HAP-1 (cell line): ENCODE measurements around the gene TOM1.
A peak's percentile ranks its signal among the peaks of the same experiment; 100 is the strongest.

Experiments
- DNase-seq, 2 experiments: peaks; one replicate each; pipeline ENCODE4 v3.0.0-alpha.2; 2016 to 2020; ENCODE audit warnings: low spot score in 2 of 2
- H3K27me3 ChIP-seq: fragments of 250-450 bp; sonication (Bioruptor Pico); 2 replicates; pipeline ENCODE4 v1.5.1; 2020; ENCODE audit warnings: low read depth, mild to moderate bottlenecking, moderate library complexity
- H3K36me3 ChIP-seq: fragments of 250-450 bp; sonication (Bioruptor Pico); replicated peaks from 2 replicates; pipeline ENCODE4 v1.5.1; 2020; ENCODE audit warnings: mild to moderate bottlenecking
- H3K4me1 ChIP-seq: fragments of 250-450 bp; sonication (Bioruptor Pico); 2 replicates; pipeline ENCODE4 v1.5.1; 2020; ENCODE audit warnings: mild to moderate bottlenecking
- H3K4me3 ChIP-seq: fragments of 250-450 bp; sonication (Bioruptor Pico); 2 replicates; pipeline ENCODE4 v1.5.1; 2020; ENCODE audit warnings: mild to moderate bottlenecking, moderate library complexity
- H3K9me3 ChIP-seq: fragments of 250-450 bp; sonication (Bioruptor Pico); 2 replicates; pipeline ENCODE4 v1.5.1; 2020; ENCODE audit warnings: mild to moderate bottlenecking, moderate library complexity
- in situ Hi-C: fragments of 300-500 bp; cut with MboI; formaldehyde crosslinking; loops from 3 replicates; pipeline ENCODE4 v1.14.3; 2020; ENCODE audit warnings: low sequenced_read_pairs, inconsistent platforms, mixed read lengths

TOM1 gene

GRCh38 chr22:35368386-35368785 lies 68.7 kb downstream of the TOM1 start:
- H3K4me3 ChIP-seq: no peak overlapping the region
- no peak for DNase-seq
- in situ Hi-C loops: no loop called here
- H3K9me3 ChIP-seq: 0 out of 2 replicates have a peak, but pooled peaks cover 2% of the 10 kb centered on the region
- no peaks in the 10 kb centered on the region for H3K36me3 ChIP-seq
- no peaks in the 10 kb centered on the region for H3K27me3 ChIP-seq
- H3K4me1 ChIP-seq: peaks cover 26% of the 10 kb centered on the region

DNA sequence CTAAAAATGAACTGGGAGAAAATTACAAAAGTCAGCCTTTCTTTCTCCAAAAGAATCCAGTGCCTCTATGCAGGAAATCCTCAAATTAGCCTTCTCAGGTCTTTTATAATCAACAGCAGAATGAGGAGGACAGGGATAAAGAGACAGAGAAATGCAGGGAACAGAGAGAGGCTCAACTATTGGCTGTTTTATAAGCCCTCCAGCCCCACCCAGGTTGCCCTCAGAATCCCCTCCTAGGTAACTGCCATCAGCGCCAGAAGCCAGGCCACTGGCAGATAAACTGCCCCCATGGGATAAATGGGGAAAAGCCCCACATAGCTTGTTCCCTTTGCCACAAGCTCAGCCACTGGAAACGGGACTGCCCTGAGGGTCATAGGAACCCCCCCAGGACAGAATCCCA lies 70.3 kb downstream of the TOM1 start:
- H3K9me3 ChIP-seq: 0 out of 2 replicates have a peak, but pooled peaks cover 2% of the 10 kb centered on the region
- in situ Hi-C loops: no loop called here
- no peaks in the 10 kb centered on the region for H3K27me3 ChIP-seq
- H3K4me3 ChIP-seq: no peak overlapping the region
- peaks cover 30% of the 10 kb centered on the region for H3K4me1 ChIP-seq
- H3K36me3 ChIP-seq: no peaks in the 10 kb centered on the region
- DNase-seq: peak; percentile 71 to 75

DNA sequence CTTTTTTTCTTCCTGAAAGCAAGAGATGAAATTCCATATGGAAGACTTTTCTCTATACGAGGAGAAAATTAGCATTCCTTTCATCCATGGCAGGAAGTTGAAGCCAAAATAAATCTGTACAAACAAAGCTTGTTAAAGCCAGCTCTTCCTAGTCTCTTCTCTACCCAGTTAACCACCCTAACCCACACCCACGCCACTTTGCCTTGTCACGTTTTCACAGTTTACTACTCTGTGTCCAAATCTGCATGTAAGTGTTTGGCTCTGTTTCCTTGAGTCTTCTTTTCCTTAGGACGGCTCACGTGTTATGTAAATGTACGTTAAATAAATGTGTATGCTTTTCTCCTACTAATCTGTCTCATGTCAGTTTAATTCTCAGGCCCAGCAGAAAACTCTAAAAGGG lies 74.1 kb downstream of the TOM1 start:
- Histone ChIP-seq H3K36me3 (no peaks in the 10 kb centered on the region), H3K27me3 (no peaks in the 10 kb centered on the region), H3K4me3 (no peak overlapping the region), H3K9me3 (0 out of 2 replicates have a peak, but pooled peaks cover 2% of the 10 kb centered on the region), H3K4me1 (peaks cover 49% of the 10 kb centered on the region)
- in situ Hi-C loops: no loop called here
- peak in 1 of 2 experiments; percentile 34 for DNase-seq

DNA sequence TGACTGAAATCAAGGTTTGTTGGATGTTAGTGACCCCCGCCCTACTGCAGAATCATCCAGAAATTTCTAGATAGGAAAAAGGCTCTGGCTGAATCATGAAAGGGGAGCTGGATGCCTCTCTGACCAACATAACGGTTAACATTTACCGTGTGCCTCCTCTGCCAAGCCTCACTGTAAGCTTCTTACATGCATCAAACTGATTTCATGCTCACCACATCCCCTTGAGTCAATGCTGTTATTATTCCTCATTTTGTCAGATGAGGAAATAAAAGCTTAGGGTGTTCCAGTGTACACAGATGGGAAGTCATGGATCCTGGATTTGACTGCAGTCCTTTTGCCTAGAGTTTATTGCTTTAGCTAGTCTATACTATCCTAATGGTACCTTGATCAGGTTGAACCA lies 75.3 kb downstream of the TOM1 start:
- in situ Hi-C loops: no loop called here
- no peaks in the 10 kb centered on the region for H3K27me3 ChIP-seq
- H3K4me1 ChIP-seq: peaks cover 43% of the 10 kb centered on the region
- H3K9me3 ChIP-seq: no peaks in the 10 kb centered on the region
- H3K4me3 ChIP-seq: no peak overlapping the region
- no peaks in the 10 kb centered on the region for H3K36me3 ChIP-seq
- no peak for DNase-seq

GRCh38 chr22:35375526-35375925 lies 75.8 kb downstream of the TOM1 start:
- Histone ChIP-seq H3K4me3 (no peak overlapping the region), H3K36me3 (no peaks in the 10 kb centered on the region), H3K27me3 (no peaks in the 10 kb centered on the region), H3K4me1 (peaks cover 40% of the 10 kb centered on the region), H3K9me3 (no peaks in the 10 kb centered on the region)
- in situ Hi-C loops: no loop called here
- DNase-seq: no peak

DNA sequence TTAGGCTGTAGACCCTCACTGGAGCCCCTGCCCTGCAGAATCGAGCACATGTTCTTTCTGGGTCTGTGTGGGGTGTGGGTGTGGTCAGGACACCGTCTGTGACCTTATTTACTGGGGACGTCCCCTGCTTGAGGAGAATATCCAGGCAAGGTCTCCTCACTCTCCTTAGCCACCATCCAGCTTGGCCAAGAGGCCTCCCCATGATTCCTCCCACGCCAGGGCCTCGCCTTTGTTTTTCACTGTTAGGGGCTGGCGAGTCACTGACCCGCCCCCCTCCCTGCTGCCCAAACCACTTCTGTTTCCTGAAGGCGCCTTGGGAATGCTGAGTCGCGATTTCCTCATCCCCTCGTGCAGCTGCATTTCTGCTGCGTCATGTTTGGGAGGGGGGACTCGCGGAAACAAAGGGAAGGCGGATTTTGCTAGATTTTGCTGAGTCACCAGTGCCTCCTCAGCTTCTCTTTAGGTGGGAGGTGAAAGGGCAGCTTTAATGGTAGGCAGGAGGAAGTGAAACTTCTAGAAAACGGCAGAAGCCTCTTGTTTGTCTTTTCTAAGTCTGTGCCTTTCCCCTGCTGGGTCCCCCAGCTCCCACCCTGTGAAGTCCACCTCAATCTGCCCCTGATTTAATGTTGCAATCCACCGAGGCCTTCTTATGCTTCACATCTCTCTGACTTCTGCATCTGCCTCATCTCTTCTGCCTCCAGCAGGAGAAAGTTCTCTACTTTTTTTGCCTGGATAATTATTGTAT lies 77.2 kb downstream of the TOM1 start:
- H3K36me3 ChIP-seq: no peaks in the 10 kb centered on the region
- H3K4me1 ChIP-seq: peaks cover 48% of the 10 kb centered on the region
- no peaks in the 10 kb centered on the region for H3K9me3 ChIP-seq
- no peak overlapping the region for H3K4me3 ChIP-seq
- in situ Hi-C loops: no loop called here
- no peaks in the 10 kb centered on the region for H3K27me3 ChIP-seq
- DNase-seq: peak; percentile 91 to 94

- Histone ChIP-seq H3K27me3 (no peaks in the 10 kb centered on the region), H3K9me3 (no peaks in the 10 kb centered on the region), H3K36me3 (no peaks in the 10 kb centered on the region), H3K4me1 (peaks cover 46% of the 10 kb centered on the region), H3K4me3 (no peak overlapping the region)
- in situ Hi-C loops: no loop called here
- DNase-seq: no peak
Measured at GRCh38 chr22:35377735-35378134, 78.0 kb downstream of the TOM1 start.

DNA sequence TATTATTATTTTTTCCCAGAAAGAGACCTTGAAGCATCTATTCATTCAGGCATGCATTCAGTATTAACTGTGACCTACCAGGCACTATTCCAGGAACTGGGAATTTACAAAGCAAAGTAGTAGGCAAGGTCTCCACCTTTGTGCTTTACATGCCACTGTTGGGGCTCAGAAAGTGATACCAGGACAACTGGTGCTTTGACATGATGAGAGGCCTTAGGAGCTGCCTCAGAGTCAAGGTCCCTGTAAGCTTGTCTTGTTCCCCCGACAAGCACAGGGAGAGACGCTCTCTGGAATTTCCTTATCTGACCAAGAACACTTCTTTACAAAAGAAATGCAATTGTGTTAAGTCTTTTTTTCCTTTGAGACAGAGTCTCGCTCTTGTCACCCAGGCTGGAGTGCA lies 78.9 kb downstream of the TOM1 start:
- Histone ChIP-seq H3K36me3 (no peaks in the 10 kb centered on the region; the same call in 1 of the 2 replicates), H3K4me1 (peaks cover 43% of the 10 kb centered on the region), H3K9me3 (no peaks in the 10 kb centered on the region), H3K4me3 (no peak overlapping the region), H3K27me3 (no peaks in the 10 kb centered on the region)
- DNase-seq: no peak
- in situ Hi-C loops: no loop called here

- Histone ChIP-seq H3K36me3 (no peaks in the 10 kb centered on the region; the same call in 1 of the 2 replicates), H3K9me3 (no peaks in the 10 kb centered on the region), H3K27me3 (no peaks in the 10 kb centered on the region), H3K4me1 (peaks cover 41% of the 10 kb centered on the region), H3K4me3 (no peak overlapping the region)
- no peak for DNase-seq
- in situ Hi-C loops: no loop called here
Measured at GRCh38 chr22:35379146-35379993, 79.7 kb downstream of the TOM1 start.

- H3K9me3 ChIP-seq: no peaks in the 10 kb centered on the region
Measured at GRCh38 chr22:35380013-35380412, 80.3 kb downstream of the TOM1 start.

GRCh38 chr22:35380537-35381423 lies 81.1 kb downstream of the TOM1 start, which contains the start of gene HMOX1:
Gene HMOX1 (plus strand): TSS chr22:35381096. CDS start chr22:35381174, 78 bp downstream.
- Histone ChIP-seq H3K4me1 (peaks cover 41% of the 10 kb centered on the region), H3K27me3 (no peaks in the 10 kb centered on the region), H3K36me3 (no peaks in the 10 kb centered on the region; the same call in 1 of the 2 replicates), H3K4me3 (peak within 1 kb of the TSS; percentile 50), H3K9me3 (no peaks in the 10 kb centered on the region)
- in situ Hi-C loops: no loop called here
- DNase-seq: peak; percentile 72 to 90

More at GRCh38 chr22:35380013-35380412, 80.3 kb downstream of the TOM1 start:
- in situ Hi-C loops: no loop called here
- Histone ChIP-seq H3K4me3 (no peak overlapping the region), H3K36me3 (no peaks in the 10 kb centered on the region; the same call in 1 of the 2 replicates), H3K27me3 (no peaks in the 10 kb centered on the region), H3K4me1 (peaks cover 41% of the 10 kb centered on the region)
- no peak for DNase-seq

GRCh38 chr22:35381424-35382009 lies 81.8 kb downstream of the TOM1 start:
- H3K36me3 ChIP-seq: no peaks in the 10 kb centered on the region; the same call in 1 of the 2 replicates
- H3K4me3 ChIP-seq: peak overlapping the region; percentile 50
- no peaks in the 10 kb centered on the region for H3K9me3 ChIP-seq
- H3K27me3 ChIP-seq: no peaks in the 10 kb centered on the region
- peaks cover 39% of the 10 kb centered on the region for H3K4me1 ChIP-seq
- DNase-seq: peak in 1 of 2 experiments; percentile 16
- in situ Hi-C loops: no loop called here

- no peaks in the 10 kb centered on the region for H3K27me3 ChIP-seq
- H3K9me3 ChIP-seq: no peaks in the 10 kb centered on the region
- in situ Hi-C loops: no loop called here
- no peak for DNase-seq
- no peak overlapping the region for H3K4me3 ChIP-seq
- peaks cover 5% of the 10 kb centered on the region; the same call in 1 of the 2 replicates for H3K36me3 ChIP-seq
- peaks cover 23% of the 10 kb centered on the region for H3K4me1 ChIP-seq
Measured at GRCh38 chr22:35383679-35384071, 84.0 kb downstream of the TOM1 start.
